T47D (cell line): Measurements from ENCODE around the gene KRTAP5-9.
"Not testable (repeated sequence)": the region's sequence is repeated elsewhere in the genome, so short reads cannot be mapped to it uniquely, and the experiment has no call there.

Experiments
- DNase-seq, 2 experiments: peaks; one replicate each; pipeline versions ENCODE4 v3.0.0 to v3.0.0-alpha.2; 2011 to 2012; ENCODE audit warnings: low read depth in 1 of 2, low spot score in 1 of 2
- JUND ChIP-seq: IDR thresholded peaks from 2 replicates; pipeline ENCODE4 v1.6.1; 2012; ENCODE audit warnings: low read depth
- in situ Hi-C: cut with HindIII; loops from 2 replicates; pipeline ENCODE4 v1.10.0; 2016; ENCODE audit warnings: low sequenced_read_pairs, low pct_unique_long_range_greater_than_20kb

KRTAP5-9 gene

DNA sequence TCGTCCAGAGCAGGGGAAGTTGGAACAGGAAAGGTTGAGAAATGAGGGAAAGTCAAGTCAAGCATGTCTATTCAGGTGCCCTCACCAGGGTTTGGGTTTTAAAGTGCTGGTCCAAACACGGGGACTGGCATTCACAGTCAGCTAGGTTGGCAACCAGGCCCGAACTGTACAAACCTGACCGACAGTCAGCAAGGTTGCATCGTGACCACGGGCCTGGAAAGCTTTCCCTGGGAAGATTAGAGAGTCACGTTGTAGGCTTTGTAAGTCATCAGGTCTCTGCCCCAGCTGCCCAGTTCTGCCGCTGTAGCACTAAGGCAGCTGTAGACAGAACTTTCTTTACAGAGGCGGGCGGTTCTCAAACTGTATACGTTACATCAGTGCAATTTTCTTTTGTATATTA is 24.6 kb downstream of the KRTAP5-9 start:
- in situ Hi-C loops: no loop called here
- DNase-seq: no peak
- TF ChIP-seq JUND: no peak

DNA sequence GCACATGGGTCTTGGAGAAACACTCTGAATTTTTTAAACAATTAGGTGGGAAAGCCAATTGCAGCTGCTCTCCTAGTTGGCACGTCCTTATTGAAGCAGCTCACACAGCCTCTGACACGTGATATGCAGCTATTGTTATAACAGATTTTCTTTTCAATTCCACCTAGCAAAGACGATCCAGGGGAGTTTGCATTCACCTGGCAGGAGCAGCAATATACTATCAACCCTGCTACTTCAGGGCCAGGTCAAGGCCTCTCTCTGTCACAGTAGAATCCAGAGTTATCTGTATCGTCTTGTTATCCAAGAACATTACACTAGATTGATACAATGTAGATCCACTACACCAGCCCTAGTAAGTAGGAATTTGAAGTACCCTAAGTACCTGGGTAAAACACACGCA is 26.2 kb downstream of the KRTAP5-9 start:
- in situ Hi-C loops: no loop called here
- no peak for TF ChIP-seq JUND
- DNase-seq: no peak

DNA sequence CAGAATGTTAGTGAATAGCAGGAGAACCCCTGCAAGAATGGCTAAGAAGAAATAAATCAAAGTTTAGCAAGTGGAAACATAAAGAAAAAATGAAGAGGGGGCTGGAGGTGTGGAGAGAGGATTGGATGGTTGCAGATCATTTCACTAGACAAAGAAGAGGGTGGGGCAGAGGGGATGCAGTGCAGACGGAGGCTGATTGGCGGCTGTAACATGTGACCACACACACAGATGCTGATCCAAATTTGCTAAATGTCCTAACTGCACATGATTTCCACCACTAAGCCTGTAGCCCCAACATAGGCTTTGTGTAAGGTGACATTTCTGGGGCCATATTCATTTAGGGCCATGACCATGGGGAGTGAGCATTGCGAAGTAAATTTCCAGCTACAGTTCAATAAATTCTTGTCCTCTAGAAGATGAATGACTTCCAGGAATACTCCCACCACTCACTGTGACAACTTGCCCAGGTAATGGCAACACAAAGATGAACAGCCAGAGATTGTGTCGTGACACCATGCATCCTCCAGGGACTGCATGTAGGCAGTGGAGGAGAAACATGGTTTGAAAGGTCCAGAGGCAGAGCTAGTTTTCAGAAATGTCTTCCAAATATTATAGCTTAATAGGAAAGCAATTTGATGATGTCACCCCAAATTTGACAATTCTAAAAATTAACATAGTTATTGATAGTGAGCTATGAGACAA is 27.7 kb downstream of the KRTAP5-9 start:
- TF ChIP-seq JUND: no peak
- in situ Hi-C loops: no loop called here
- DNase-seq: no peak

DNA sequence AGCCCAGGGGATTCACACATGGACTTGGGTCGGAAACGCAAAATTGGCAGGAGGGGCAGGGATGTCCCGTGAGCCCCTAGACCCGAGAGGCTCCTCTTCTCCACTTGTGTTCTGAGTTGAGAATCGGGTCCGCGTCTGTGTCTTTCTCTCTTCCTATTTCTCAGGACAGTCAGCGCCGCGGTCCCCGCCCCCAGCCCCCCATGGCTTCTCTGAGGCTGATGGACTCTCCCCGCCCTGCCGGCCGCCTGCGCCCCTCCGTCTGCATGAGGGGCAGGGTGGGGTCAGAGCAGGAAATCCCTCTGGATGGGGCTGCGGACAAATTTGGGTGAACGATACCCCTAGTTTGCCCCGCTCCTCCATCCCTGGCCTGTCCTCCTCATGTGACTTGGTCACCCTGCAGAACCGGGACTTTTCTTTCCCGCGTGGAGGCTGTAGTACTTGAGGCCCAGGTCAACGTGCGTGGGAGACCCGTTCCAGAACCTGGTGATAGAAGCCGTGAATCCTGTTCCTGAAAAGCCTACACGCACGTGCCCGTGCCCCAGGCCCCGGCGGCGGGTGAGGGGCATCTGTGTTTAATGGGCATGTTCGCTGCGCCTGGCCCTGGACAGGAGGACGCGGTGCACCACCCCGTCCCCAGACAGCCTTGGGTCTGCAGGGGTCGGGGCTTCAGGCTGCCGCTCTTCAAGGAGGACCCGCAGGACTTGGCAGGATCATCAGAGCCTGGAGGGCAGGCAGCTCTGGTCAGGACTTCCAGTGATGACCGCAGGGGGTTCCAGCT is 28.7 kb downstream of the KRTAP5-9 start:
- in situ Hi-C loops, DNase-seq: not testable (repeated sequence)

DNA sequence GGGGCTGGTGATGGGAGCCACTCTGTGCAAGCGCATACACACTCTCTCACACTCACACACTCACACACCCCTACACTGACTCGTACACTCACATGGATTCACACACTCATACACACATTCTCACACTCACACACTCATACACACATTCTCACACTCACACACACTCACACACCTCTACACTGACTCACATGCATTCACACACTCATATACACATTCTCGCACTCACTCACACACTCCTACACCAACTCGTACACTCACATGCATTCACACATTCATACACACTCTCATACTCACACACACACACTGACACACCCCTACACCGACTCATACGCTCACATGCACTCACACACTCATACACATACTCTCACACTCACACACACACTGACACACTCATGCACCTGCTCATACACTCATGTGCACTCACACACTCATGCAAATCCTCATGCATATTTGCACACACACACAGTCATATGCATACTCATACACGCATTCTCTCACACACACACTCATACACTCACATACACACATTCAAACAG is 29.3 kb downstream of the KRTAP5-9 start:
- TF ChIP-seq JUND: no peak
- in situ Hi-C loops: no loop called here

DNA sequence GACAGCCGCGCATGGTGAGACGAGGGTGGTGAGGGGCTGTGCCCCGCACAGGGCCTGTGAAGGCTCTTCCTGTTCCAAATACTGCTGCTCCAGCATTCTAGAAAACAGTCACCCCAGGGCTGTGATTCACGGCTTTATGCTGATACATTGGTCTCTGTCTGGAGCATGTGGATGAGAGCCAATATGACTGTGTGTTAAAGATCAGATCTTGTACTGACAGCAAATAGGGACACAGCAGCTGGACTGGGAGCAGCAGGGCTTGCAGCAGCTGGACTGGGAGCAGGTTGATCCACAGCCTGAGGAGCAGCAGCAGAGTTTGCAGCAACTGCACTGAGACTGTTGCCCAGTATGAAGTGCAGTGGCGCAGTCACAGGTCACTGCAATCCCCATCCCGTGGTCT is 31.3 kb downstream of the KRTAP5-9 start:
- in situ Hi-C loops, DNase-seq: not testable (repeated sequence)

More for the DNA sequence above, 29.3 kb downstream of the KRTAP5-9 start:
- no peak for DNase-seq

DNA sequence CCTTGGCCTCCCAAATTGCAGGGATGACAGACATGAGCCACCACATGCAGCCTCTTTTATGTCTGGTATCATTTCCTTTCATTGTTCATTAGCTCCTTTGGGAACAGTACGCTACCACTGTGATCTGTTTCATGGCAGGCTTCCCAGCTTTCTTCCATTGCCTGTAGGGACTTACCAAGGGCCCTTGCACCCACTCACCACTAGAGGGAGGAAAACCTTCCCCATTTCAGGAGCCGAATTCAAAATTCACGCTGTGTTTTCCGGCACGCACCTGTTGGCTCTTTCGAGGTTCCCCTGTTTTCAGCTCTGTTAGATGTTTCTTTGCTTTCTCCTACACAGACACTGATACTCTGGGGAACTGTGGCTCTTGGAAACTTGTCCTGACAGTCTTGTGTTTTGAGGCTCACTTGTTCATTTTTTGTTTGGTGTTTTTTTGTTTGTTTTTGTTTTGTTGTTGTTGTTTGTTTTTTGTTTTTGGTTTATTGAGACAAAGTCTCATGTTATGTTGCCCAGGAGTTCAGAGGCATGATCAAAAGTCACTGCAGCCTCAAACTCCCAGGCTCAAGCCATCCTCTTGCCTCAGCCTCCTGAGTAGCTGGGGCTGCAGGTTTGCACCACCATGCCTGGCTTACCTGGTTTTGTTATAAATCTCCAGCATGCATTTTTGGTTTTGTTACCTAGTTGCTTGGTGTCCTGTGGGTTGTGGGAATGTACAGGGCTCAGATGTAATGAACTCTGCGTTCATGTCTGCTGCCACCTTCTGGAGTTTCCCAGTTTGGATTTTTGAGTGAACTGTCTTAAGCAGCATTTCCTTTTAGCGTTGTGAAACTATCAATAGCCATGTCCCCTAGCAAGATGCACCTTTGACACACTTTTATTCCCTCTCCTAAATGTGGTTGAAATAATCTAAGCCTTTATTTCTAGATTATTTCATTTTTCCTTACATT is 32.1 kb downstream of the KRTAP5-9 start:
- DNase-seq: peak; percentile 80 to 87

DNA sequence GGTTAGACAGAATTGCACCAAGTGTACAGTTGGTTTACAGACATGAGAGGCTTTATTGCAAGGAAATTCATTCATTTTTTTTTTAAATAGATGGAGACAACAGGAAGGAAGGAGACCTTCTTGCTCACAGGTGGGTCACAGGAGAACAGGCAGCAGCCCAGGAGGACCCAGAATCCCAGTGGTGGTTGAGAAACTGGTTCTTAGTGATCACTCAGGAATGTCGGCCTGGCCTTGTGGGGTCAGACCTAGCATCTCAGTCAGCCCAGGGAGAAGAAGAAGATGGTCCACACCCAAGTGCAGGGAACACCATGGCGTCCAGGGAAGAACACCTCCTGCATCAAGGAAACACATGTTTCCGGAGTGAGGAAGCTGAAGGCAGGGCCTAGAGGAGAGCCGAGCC is 33.6 kb downstream of the KRTAP5-9 start:
- no peak for TF ChIP-seq JUND
- DNase-seq: no peak
- in situ Hi-C loops: no loop called here

More for the DNA sequence above, 32.1 kb downstream of the KRTAP5-9 start:
- in situ Hi-C loops: no loop called here
- no peak for TF ChIP-seq JUND

DNA sequence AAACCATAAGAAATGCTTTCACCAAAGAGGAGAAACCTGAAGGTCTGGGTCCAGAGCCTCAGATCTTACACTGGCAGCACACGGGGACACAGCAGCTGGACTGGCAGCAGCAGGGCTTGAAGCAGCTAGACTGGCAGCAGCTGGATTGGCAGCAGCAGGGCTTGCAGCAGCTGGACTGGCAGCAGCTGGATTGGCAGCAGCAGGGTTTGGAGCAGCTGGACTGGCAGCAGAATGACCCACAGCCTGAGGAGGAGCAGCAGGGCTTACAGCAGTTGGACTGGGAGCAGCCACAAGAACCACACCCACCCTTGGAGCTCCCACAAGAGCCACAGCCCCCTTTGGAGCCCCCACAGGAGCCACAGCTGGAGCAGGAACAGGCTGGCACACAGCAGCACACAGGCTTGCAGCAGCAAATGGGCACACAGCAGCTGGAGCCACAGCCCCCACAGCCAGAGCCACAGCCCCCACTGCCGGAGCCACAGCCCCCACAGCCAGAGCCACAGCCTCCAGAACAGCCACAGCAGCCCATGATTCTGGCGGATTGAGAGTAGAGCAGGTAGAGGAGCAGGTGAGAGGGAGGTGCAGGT is 34.2 kb downstream of the KRTAP5-9 start, which contains the start of gene KRTAP5-11:
Gene KRTAP5-11 (minus strand): TSS at position 567 of the 587 bp plus-strand sequence. CDS start 38 bp downstream, at position 529.
- TF ChIP-seq JUND: no peak
- DNase-seq: no peak
- in situ Hi-C loops: no loop called here

DNA sequence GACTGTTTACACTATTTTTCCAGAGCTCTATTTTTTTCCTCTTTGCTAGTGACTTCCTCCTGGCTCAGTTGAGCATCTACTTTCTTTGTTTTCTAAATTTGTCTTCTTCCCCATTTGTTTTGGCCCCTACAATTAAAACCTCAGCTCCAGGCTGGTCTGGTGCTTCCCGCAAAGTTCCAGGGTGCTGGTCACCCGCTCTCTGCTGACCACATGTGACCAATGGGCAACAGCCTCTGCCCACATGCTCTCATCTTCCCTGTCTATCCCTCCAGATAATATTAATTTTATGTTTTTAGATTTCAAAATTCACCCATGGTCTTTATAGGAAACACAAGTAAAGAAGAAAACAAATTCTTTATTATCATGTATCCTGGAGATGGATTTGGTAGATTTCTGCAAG is 34.7 kb downstream of the KRTAP5-9 start:
- in situ Hi-C loops: not testable (repeated sequence)

DNA sequence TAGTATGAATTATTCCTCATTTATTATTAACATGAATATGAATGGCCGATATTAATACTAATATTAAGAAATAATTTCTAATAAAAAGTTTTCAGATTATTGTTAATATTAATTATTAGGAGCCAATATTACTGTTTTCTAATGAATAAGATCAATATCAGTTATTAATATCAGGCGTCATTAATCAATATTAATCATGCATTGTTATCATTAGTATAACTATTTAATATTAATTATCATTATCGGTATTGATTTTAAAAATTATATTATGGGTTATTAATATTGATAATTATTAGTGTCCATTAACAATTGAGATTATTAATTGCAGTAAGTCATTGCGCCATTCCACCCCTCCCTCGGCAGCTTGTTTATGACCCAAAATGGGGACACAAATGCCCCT is 37.5 kb downstream of the KRTAP5-9 start:
- DNase-seq, in situ Hi-C loops: not testable (repeated sequence)

More for the DNA sequence above, 34.7 kb downstream of the KRTAP5-9 start:
- not testable (repeated sequence) for DNase-seq

DNA sequence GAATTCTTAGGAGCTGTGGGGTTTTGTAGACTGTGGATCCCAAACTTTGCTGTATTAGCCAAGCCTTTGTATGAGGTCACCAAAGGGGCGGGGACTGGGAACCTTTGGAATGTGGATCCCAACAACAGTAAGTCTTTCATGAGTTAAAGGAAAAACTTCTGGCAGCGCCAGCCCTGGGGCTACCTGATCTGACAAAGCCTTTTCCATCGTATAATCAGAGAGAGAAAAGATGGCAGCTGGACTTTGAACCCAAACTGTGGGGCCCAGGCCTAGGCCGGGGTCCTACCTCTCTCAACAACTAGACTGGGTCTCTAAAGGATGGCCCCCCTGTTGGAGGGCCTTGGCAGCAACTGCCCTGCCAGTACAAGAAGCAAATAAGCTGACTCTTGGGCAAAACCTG is 40.1 kb downstream of the KRTAP5-9 start:
- in situ Hi-C loops, DNase-seq: not testable (repeated sequence)

DNA sequence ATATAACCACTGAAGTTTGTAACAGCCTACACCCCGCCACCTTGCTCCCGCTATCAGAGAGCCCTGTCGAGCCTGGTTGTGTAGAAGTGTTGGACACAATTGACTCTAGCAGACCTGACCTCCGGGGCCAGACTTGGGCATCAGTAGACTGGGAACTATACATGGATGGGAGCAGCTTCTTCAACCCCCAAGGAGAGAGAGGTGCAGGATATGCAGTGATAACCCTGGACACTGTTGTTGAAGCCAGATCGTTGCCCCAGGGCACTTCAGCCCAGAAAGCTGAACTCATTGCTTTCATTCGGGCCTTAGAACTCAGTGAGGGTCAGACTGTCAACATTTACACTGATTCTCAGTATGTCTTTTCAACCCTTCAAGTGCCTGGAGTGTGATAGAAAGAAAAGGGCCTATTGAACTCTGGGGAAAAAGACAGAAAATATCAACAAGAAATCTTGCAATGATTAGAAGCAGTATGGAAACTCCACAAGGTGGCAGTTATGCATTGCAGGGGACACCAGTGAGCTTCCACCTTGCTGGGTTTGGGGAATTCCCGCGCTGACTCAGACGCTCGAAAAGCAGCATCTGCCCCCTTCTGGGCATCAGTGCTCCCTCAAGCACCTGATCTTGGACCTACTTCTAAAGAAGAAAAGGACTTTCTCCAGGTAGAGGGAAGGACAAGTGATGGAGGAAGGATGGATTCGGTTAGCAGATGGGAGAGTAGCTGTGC is 40.8 kb downstream of the KRTAP5-9 start:
- peak in 1 of 2 experiments; percentile 32 for DNase-seq
- in situ Hi-C loops: not testable (repeated sequence)

DNA sequence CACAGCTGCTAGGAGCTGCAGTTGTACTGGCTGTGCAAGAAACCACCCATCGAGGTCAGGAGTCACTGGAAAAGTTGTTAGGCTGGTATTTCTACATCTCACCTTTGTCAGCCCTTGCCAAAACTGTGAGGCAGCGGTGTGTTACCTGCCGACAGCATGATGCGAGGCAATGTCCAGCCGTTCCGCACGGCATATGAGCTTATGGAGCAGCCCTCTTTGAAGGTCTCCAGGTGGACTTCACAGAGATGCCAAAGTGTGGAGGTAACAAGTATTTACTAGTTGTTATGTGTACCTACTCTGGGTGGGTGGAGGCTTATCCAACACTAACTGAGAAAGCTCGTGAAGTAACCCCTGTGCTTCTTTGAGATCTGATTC is 41.3 kb downstream of the KRTAP5-9 start:
- in situ Hi-C loops, DNase-seq: not testable (repeated sequence)
